HUES48 (cell line): ENCODE data around the gene ZNF697.
"Not testable (repeated sequence)": the region's sequence is repeated elsewhere in the genome, so short reads cannot be mapped to it uniquely, and the experiment has no call there.

Experiments
- H3K27ac ChIP-seq: one replicate; pipeline ENCODE4 v1.7.0; 2013; ENCODE audit warnings: low read depth, low read length, inconsistent platforms
- H3K27me3 ChIP-seq: 2 replicates; pipeline ENCODE4 v1.6.1; 2013; ENCODE audit warnings: mild to moderate bottlenecking, low read length; ENCODE audit not compliant: control insufficient read depth, insufficient read depth
- H3K36me3 ChIP-seq: 2 replicates; pipeline ENCODE4 v1.6.1; 2013; ENCODE audit warnings: low read length; ENCODE audit not compliant: control insufficient read depth, insufficient read depth
- H3K4me1 ChIP-seq: 2 replicates; pipeline ENCODE4 v1.6.1; 2013; ENCODE audit warnings: mild to moderate bottlenecking, low read length; ENCODE audit not compliant: control insufficient read depth, insufficient read depth
- H3K4me3 ChIP-seq: 2 replicates; pipeline ENCODE4 v1.5.1; 2013; ENCODE audit warnings: mild to moderate bottlenecking, low read depth, low read length
- H3K9ac ChIP-seq: 2 replicates; pipeline ENCODE4 v1.6.1; 2013; ENCODE audit warnings: mild to moderate bottlenecking, low read depth, low read length, moderate library complexity
- H3K9me3 ChIP-seq: 2 replicates; pipeline ENCODE4 v1.6.1; 2013; ENCODE audit warnings: low read length; ENCODE audit not compliant: control insufficient read depth, insufficient read depth

The ZNF697 gene

GRCh38 chr1:119602169-119602568 is 45.9 kb downstream of the ZNF697 start:
- no peaks in the 10 kb centered on the region for H3K4me1 ChIP-seq
- no peak overlapping the region for H3K4me3 ChIP-seq
- H3K27ac ChIP-seq, result no peak overlapping the region
- no peaks in the 10 kb centered on the region for H3K9me3 ChIP-seq
- H3K27me3 ChIP-seq, result no peaks in the 10 kb centered on the region
- no peaks in the 10 kb centered on the region for H3K36me3 ChIP-seq
- H3K9ac ChIP-seq, result no peak overlapping the region

GRCh38 chr1:119600976-119601375 is 47.1 kb downstream of the ZNF697 start:
- H3K36me3 ChIP-seq, result no peaks in the 10 kb centered on the region
- no peak overlapping the region for H3K4me3 ChIP-seq
- H3K9me3 ChIP-seq, result no peaks in the 10 kb centered on the region
- H3K4me1 ChIP-seq, result no peaks in the 10 kb centered on the region
- no peak overlapping the region for H3K9ac ChIP-seq
- H3K27ac ChIP-seq, result no peak overlapping the region
- no peaks in the 10 kb centered on the region for H3K27me3 ChIP-seq

GRCh38 chr1:119600561-119600960 is 47.5 kb downstream of the ZNF697 start:
- no peak overlapping the region for H3K27ac ChIP-seq
- H3K36me3 ChIP-seq, result no peaks in the 10 kb centered on the region
- no peaks in the 10 kb centered on the region for H3K27me3 ChIP-seq
- H3K4me1 ChIP-seq, result no peaks in the 10 kb centered on the region
- H3K9ac ChIP-seq, result no peak overlapping the region
- H3K9me3 ChIP-seq, result no peaks in the 10 kb centered on the region
- H3K4me3 ChIP-seq, result no peak overlapping the region

- H3K9ac ChIP-seq, result no peak overlapping the region
- no peak overlapping the region for H3K4me3 ChIP-seq
- no peaks in the 10 kb centered on the region for H3K9me3 ChIP-seq
- no peak overlapping the region for H3K27ac ChIP-seq
- H3K27me3 ChIP-seq, result no peaks in the 10 kb centered on the region
- no peaks in the 10 kb centered on the region for H3K36me3 ChIP-seq
- H3K4me1 ChIP-seq, result no peaks in the 10 kb centered on the region
Observed at GRCh38 chr1:119595606-119596005, 52.5 kb downstream of the ZNF697 start.

GRCh38 chr1:119595168-119595567 is 52.9 kb downstream of the ZNF697 start:
- Histone ChIP-seq H3K27ac (no peak overlapping the region), H3K9me3 (no peaks in the 10 kb centered on the region), H3K36me3 (no peaks in the 10 kb centered on the region), H3K9ac (no peak overlapping the region), H3K4me3 (no peak overlapping the region), H3K4me1 (no peaks in the 10 kb centered on the region), H3K27me3 (no peaks in the 10 kb centered on the region)

- no peaks in the 10 kb centered on the region for H3K36me3 ChIP-seq
- no peaks in the 10 kb centered on the region for H3K9me3 ChIP-seq
- H3K27ac ChIP-seq, result no peak overlapping the region
- H3K27me3 ChIP-seq, result no peaks in the 10 kb centered on the region
- H3K4me1 ChIP-seq, result no peaks in the 10 kb centered on the region
- no peak overlapping the region for H3K9ac ChIP-seq
- H3K4me3 ChIP-seq, result no peak overlapping the region
Observed at GRCh38 chr1:119594376-119594775, 53.7 kb downstream of the ZNF697 start.

- H3K27me3 ChIP-seq, result no peaks in the 10 kb centered on the region
- H3K4me1 ChIP-seq, result no peaks in the 10 kb centered on the region
- no peak overlapping the region for H3K27ac ChIP-seq
- H3K9me3 ChIP-seq, result no peaks in the 10 kb centered on the region
- H3K9ac ChIP-seq, result no peak overlapping the region
- no peaks in the 10 kb centered on the region for H3K36me3 ChIP-seq
- H3K4me3 ChIP-seq, result no peak overlapping the region
Observed at GRCh38 chr1:119593805-119594204, 54.3 kb downstream of the ZNF697 start.

- Histone ChIP-seq H3K4me1 (no peaks in the 10 kb centered on the region), H3K4me3 (no peak overlapping the region), H3K36me3 (no peaks in the 10 kb centered on the region)
Observed at GRCh38 chr1:119590393-119590792, 57.7 kb downstream of the ZNF697 start.

GRCh38 chr1:119588621-119589020 is 59.4 kb downstream of the ZNF697 start:
- H3K4me1 ChIP-seq, result no peaks in the 10 kb centered on the region
- no peaks in the 10 kb centered on the region for H3K27me3 ChIP-seq
- H3K4me3 ChIP-seq, result no peak overlapping the region
- H3K27ac ChIP-seq, result no peak overlapping the region
- H3K9me3 ChIP-seq, result no peaks in the 10 kb centered on the region
- H3K36me3 ChIP-seq, result no peaks in the 10 kb centered on the region
- H3K9ac ChIP-seq, result no peak overlapping the region

More at GRCh38 chr1:119590393-119590792, 57.7 kb downstream of the ZNF697 start:
- H3K27me3 ChIP-seq, result no peaks in the 10 kb centered on the region
- H3K9me3 ChIP-seq, result no peaks in the 10 kb centered on the region
- no peak overlapping the region for H3K27ac ChIP-seq
- no peak overlapping the region for H3K9ac ChIP-seq

- H3K27ac ChIP-seq, result no peak overlapping the region
- no peaks in the 10 kb centered on the region for H3K4me1 ChIP-seq
- no peaks in the 10 kb centered on the region for H3K27me3 ChIP-seq
- no peaks in the 10 kb centered on the region for H3K9me3 ChIP-seq
- no peak overlapping the region for H3K9ac ChIP-seq
- no peaks in the 10 kb centered on the region for H3K36me3 ChIP-seq
- H3K4me3 ChIP-seq, result no peak overlapping the region
Observed at GRCh38 chr1:119587341-119587740, 60.7 kb downstream of the ZNF697 start.

GRCh38 chr1:119585801-119586200 is 62.3 kb downstream of the ZNF697 start:
- not testable (repeated sequence) for H3K9me3 ChIP-seq, H3K4me3 ChIP-seq, H3K27me3 ChIP-seq, H3K27ac ChIP-seq, H3K36me3 ChIP-seq, H3K4me1 ChIP-seq, H3K9ac ChIP-seq

- H3K27me3 ChIP-seq, result no peaks in the 10 kb centered on the region
- H3K27ac ChIP-seq, result no peak overlapping the region
Observed at GRCh38 chr1:119582801-119583200, 65.3 kb downstream of the ZNF697 start.

More at GRCh38 chr1:119582801-119583200, 65.3 kb downstream of the ZNF697 start:
- no peak overlapping the region for H3K9ac ChIP-seq
- H3K4me1 ChIP-seq, result peaks cover 6% of the 10 kb centered on the region; the same call in 1 of the 2 replicates
- no peak overlapping the region for H3K4me3 ChIP-seq
- H3K9me3 ChIP-seq, result no peaks in the 10 kb centered on the region
- H3K36me3 ChIP-seq, result no peaks in the 10 kb centered on the region
